C4-2B (cell line): ENCODE data around the gene PCDHB2.

ENCODE experiments used
- ZFX ChIP-seq: fragments of 450-650 bp; IDR thresholded peaks from 2 replicates; pipeline ENCODE4 v1.6.1; 2017
- TF ChIP-seq, protein P1 (sequence below): fragments of 450-650 bp; conservative IDR thresholded peaks from 2 replicates; pipeline ENCODE4 v1.5.1; 2017; ENCODE audit warnings: mild to moderate bottlenecking

GRCh38 chr5:141051521-141051866 is 42.9 kb upstream of the PCDHB2 start:
- TF ChIP-seq, protein P1, sequence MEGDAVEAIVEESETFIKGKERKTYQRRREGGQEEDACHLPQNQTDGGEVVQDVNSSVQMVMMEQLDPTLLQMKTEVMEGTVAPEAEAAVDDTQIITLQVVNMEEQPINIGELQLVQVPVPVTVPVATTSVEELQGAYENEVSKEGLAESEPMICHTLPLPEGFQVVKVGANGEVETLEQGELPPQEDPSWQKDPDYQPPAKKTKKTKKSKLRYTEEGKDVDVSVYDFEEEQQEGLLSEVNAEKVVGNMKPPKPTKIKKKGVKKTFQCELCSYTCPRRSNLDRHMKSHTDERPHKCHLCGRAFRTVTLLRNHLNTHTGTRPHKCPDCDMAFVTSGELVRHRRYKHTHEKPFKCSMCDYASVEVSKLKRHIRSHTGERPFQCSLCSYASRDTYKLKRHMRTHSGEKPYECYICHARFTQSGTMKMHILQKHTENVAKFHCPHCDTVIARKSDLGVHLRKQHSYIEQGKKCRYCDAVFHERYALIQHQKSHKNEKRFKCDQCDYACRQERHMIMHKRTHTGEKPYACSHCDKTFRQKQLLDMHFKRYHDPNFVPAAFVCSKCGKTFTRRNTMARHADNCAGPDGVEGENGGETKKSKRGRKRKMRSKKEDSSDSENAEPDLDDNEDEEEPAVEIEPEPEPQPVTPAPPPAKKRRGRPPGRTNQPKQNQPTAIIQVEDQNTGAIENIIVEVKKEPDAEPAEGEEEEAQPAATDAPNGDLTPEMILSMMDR = no peak
- TF ChIP-seq ZFX = no peak
